Left lobe of liver (tissue), 2 donors: ENCODE data around the gene ARRB2. TPM values are rescaled to one million over a fixed set of nuclear protein-coding genes. Genes with fewer than 3 reads are reported as not detected.

ENCODE experiments used
- ATAC-seq: fragments of 200-7000 bp; cut with Tn5 transposase; one replicate; pipeline ENCODE4 v1.9.1; 2020; ENCODE audit warnings: mild to moderate bottlenecking, moderate library complexity
- DNase-seq: peaks from one replicate; pipeline ENCODE4 v3.0.0-alpha.2; 2020; ENCODE audit warnings: low spot score
- total RNA-seq: library from RNA; stranded (reverse); gene quantifications from one replicate; pipeline ENCODE4 v1.2.1, GENCODE V29; 2021
- donor health status: DM: no; HTN: no; CAD: no; lungs with moderate emphysema.
- donor health status: DM: no; HTN: yes; CAD: no.

Gene ARRB2
- total RNA-seq, 1 donor from 2014 or later = 26.2 TPM

DNA sequence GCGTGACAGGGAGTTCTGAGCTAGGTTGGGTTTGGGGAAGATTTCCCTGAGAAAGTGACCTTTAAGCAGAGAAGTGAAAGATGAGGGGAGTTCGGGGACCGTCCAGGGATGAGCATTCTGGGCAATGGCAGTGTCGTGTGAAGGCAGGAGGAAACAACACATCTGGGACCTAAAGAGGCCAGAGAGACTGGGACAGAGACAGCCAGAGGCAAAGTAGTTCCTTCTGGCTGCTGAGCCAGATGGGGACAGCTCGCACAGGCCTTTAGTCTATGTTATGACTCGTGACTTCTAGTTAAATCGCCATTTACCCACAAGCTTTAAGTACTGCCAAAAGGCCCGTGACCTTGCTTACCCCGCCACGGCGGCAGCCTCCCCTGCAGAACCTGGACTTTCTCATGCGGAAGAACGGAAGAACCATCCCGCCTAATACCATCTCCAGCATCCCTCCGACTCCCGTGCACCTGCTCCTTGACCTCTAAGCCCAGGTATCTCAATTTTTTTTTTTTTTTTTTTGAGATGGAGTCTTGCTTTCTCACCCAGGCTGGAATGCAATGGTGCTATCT is 12.3 kb downstream of the ARRB2 start:
- no peak for ATAC-seq
- no peak for DNase-seq

DNA sequence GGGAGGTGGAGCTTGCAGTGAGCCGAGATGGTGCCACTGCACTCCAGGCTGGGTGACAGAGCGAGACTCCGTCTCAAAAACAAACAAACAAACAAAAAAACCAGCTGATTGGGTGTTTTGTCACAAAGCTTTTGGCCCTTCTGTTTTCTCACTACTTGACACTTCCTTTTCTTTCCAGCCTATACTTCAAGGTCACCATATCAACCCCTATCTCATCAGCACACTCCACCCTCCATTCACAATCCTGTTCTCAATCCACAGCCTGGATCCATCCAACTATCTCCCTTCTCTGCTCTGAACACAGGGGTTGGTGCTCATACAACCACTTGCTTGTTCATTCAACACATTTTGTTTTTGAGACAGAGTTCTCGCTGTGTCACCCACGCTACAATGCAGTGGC is 14.2 kb downstream of the ARRB2 start:
- DNase-seq = no peak
- ATAC-seq = no peak

DNA sequence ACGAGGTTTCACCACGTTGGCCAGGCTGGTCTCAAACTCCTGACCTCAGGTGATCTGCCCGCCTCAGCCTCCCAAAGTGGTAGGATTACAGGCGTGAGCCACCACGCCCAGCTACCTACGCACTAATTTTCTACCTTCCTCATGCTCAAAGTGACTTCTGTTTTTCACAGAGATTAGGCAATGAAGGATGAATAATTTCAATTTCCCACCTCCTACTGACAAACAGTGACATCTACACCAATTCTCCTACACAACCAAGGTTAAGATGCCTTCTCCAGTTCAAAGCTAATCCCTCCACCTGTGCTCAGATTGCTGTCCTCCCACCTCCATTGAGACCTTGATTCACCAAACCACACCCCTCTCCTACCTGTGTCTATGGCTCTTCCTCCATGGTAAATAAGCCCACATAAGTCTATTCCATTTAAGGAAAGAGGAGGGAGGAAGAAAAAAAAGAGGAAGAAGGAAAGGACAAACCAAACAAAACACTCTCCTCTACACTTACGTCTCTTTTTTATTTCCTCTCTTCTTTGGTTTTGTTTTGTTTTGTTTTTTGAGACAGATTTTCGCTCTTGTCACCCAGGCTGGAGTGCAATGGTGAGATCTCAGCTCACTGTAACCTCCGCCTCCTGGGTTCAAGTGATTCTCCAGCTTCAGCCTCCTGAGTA is 15.3 kb downstream of the ARRB2 start:
- no peak for ATAC-seq
- DNase-seq = no peak

DNA sequence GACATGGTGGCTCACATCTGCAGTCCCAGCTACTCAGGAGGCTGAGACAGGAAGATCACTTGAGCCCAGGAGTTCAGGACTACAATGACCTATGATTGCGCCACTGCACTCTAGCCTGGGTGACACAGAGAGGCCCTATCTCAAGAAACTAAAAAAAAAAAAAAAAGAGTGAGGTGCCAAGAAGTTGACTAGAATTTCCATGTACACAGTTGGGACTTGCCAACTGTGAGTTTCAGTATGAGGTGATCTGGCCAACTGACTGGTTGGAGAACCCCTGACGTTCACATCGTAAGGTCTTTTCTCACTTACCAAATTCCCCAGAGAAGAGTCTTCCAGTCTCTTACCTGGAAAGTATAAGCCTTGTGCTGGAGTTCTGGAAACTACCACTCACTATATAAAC is 17.7 kb downstream of the ARRB2 start:
- ATAC-seq = no peak

DNA sequence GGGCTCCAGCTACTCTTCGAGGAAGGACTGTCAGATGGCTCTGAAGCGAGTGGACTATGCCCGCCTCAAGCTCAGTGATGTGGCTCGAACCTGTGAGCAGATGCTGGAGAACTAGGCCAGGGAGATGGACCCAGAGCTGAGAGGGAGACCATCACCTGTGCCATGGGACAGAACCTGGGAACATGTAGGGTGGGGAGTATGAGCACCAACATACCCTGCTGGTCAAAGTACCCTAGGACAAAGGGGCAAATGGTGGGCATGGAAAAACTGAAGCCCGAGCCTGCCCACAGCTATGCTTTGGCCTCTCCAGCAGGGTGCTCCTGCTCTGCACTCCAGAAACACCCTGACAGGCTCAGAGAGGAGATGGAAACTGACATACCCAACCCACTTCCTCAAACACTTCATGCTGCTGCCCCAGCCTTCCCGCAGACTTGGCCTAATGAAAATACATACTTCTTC is 22.7 kb downstream of the ARRB2 start:
- no peak for DNase-seq
- no peak for ATAC-seq

More for the DNA sequence above, 17.7 kb downstream of the ARRB2 start:
- DNase-seq = no peak

DNA sequence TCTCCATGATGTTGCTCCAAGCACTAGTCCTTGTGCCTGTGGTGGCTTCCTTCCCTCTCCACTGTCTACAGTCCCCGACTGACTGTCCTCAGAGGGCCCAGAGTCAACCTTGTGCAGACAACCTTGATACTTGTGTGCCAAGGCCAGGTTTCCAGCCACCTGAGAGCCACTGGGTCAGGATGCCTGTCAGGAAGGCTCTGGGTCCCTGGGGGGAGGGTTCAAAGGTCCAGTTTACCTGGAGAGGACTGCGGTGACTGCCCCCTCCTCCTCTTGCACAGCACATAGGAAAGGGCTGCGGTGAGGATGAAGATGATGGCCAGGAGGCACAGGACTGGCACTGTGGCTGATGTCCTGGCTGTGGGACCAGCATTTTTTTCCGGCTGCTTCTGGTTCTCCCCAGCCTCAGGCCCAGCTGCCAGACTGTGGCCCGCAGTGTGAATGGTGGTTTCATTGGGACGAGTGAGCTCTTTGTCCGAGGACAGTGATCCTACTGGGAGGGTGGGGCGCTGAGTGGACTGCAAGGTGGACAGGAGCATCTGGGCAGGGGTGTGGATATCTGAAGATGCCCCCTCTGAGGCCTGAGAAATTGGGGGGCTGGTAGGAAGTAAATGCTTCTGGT is 24.5 kb downstream of the ARRB2 start:
- no peak for DNase-seq
- no peak for ATAC-seq

DNA sequence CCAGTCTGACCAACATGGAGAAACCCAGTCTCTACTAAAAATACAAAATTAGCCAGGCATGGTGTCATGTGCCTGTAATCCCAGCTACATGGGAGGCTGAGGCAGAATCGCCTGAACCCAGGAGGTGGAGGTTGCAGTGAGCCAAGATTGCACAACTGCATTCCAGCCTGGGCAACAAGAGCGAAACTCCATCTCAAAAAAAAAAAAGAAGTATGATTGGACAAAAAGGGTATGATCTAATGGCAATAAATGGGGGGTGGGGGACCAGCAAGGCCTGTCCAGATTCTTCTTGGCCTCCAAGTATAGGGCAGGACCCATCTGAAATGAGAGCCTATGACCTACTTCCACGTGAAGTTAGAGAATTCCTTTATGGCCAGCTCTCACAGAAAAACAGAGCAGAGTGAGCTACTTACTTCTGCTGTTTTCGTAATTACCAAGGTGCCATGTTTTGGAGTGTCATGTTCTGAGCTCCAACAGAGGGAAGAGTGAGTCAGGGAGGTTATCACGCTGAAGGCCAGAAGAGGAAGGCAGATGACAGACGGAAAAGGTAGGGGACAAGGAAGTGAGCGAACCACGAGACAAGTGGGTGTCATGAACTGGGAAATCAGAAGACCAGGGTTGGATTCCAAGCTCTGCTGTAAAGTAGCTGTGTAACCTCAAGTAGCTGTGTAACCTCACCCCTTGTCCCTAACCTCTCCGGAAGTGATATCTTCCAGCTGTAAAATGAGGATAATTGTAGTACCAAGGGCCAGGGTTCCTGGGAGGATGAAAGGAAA is 25.6 kb downstream of the ARRB2 start:
- DNase-seq = peak; percentile 69
- ATAC-seq = no peak

DNA sequence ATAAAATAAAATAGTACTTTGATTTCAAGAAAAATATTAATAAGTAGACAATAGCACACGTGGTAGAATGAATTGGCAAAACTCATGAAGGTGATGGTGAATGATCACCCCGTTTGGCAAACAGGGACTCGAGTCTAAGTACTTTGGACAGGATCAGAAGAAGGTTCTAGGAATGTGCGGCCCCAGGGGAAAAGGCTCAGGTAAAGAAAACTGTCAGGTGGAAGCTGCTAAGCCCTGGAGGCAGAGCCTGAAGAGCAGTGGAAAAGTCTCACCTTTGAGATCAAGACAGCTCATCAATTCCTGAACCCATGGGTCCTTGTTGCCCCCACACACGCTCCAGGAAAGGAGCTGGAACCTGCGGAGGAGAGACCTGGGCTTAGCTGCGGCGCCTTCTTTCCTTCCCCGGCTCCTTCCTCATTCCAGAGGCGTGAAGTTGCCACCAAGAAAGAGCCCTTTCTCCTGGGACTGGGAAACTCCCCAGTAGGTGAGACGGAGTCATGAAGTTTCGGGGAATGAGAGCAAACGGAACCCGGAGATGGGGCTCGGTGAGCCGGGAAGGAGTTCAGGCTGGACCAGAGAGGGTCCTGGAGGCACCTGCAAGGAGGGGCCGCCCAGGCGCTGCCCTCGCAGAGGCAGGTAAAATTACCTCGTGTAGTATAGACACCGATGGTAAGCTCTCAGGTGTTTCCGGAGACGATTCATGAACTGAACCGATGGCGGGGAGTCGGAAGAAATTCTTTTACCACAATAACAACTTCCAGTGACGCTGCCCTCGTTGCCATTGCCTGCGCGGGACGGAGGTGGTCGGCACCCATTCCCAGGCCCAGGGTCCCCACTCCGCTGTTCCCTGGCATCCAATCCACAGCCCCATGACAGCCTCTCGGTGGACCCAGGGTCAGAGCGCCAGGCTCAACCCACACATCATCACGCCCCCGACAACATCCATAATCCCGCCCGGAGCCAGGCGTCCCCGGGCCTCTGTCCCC is 28.0 kb downstream of the ARRB2 start:
- ATAC-seq (no peak), DNase-seq (no peak)

DNA sequence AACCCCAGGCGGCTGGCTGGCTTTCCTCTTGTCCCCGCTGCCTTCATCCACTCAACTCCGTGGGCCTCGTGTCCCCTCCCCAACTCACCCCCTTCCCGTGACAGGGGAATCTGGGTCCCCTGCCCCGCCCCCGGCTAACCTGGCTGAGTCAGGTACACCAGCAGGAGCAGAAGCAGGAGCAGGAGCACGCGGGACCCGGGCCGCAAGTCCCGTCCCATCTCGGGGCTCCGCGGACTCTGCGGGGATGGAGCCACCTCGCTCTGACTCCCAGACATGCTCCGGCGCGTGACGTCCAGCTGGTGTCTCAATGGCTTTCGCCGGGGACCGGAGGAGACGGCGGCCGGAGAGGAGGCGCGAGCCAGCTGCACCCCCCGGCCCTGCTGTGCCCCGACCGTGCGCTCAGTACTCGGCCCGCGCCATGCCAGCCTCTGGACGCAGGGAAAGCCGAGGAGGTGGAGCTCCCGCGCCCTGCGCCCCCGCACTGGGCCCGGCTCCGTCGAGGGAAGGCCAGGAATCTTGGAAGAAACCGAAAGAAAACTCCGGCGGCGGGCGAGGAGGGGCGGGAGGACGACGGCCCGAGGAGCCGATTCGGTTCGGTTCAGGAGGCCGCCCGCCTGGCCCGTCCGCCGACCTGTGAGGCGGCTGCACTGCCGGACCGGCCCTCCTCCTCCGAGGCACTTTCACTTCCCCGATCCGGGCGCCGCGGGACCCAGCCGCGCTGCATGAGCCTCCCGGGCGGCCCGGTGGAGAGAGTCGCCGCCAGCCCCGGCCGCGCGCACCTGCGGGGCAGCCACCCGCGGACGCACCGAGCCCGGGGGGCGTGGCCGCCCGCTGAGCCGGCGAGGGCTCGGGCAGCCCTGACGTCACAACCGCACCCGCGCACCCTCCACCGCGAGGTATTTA is 28.9 kb downstream of the ARRB2 start, which contains the start of the genes CXCL16 and ZMYND15:
TSS of gene CXCL16 (minus strand) at position 807 of the 903 bp plus-strand sequence. CDS start at position 218, 589 bp downstream.
TSS of gene ZMYND15 (plus strand) at position 712 of the 903 bp plus-strand sequence. CDS start 716 bp downstream, outside the sequence.
- DNase-seq = peak; percentile 72

DNA sequence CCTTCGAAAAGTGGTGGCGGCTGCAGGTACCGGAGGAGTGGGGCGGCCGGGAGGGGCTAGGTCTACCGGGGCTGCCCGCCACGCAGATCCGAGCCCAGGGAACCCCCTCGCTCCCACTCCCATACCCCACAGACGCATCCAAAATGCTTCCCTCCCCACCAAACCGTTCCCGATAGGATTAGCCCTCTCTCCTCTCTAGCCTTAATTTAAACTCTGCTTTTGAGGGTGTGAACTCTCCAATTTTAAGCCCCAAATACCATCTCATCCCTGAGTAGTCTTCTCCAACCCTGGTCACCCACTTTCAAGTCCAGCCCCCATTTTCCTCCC is 29.6 kb downstream of the ARRB2 start:
- ATAC-seq = no peak

More for the DNA sequence above, 28.9 kb downstream of the ARRB2 start, which contains the start of the genes CXCL16 and ZMYND15:
- peak; percentile 81 for ATAC-seq

DNA sequence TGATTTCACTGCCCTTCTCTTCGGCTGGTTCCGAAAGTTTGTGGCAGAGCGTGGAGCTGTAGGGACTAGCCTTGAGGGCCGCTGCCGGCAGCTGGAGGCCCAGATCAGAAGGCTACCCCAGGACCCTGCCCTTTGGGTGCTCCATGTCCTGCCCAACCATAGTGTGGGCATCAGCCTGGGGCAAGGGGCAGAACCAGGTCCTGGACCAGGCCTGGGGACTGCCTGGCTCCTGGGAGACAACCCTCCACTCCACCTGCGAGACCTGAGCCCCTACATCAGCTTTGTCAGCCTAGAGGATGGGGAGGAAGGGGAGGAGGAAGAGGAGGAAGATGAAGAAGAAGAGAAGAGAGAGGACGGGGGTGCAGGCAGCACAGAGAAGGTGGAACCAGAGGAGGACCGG is 30.2 kb downstream of the ARRB2 start:
- ATAC-seq (no peak), DNase-seq (no peak)

More for the DNA sequence above, 29.6 kb downstream of the ARRB2 start:
- DNase-seq = no peak

DNA sequence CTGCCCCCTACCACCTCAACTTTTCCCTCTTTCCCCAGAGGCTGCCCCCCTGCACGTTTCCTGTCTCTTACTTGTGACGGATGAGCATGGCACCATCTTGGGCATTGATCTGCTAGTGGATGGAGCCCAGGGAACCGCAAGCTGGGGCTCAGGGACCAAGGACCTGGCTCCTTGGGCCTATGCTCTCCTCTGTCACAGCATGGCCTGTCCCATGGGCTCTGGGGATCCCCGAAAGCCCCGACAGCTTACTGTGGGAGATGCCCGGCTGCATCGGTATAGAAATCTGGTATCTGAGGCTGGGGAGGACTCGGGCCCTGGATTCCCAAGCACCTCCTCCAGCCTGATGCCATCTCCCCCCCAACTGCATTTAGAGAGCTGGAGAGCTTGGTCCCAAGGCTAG is 31.1 kb downstream of the ARRB2 start:
- ATAC-seq = no peak
- no peak for DNase-seq

DNA sequence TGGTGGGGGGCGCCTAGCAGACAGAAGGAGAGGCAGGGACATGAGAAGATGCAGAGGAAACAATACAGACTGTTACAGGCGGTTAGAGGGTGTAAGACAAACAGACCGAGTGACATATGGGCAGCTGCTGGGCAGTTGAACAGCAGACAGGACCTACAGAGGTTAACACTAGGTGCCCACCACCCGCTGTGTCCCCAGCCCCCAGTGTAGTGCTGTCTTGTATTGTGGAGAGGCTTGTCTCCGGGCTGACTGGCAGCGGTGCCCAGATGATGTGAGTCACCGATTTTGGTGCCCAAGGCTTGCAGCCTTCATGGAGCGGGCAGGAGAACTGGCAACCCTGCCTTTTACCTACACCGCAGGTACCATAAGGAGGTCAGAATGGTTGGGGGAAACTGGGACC is 31.7 kb downstream of the ARRB2 start:
- no peak for DNase-seq
- no peak for ATAC-seq

DNA sequence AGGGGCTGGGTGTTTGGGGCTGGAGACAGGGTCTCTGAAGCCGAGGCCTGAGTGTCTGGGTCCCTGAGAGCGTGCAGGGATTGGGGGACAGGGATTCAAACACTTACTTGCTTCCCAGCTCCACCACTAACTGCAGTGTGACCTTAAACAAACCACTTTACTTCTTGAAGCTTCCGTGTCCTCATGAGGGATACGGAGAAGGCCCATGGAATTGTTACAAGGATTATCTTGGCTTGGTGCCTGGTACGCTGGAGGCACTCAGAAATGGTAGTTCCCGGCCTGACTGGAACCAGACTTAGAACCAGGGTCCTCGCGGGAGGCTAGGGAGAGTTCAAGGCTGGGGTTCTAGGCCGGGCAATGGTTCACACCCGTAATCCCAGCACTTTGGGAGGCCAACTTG is 32.2 kb downstream of the ARRB2 start:
- no peak for DNase-seq
- ATAC-seq = no peak

DNA sequence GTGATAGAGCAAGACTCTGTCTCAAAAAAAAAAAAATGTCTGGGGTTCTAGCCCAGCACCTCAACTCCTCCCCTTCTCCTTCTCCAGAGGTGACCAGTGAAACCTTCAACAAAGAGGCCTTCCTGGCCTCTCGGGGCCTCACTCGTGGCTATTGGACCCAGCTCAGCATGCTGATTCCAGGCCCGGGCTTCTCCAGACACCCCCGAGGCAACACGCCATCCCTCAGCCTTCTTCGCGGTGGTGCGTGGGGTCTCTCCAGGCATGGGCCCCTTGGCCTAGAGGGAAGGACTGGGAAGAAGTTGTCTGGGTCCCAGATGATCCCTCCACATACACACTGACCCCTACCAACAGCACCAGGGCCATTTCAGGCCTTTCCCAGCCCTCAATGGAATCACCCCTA is 32.8 kb downstream of the ARRB2 start:
- no peak for DNase-seq
- no peak for ATAC-seq

DNA sequence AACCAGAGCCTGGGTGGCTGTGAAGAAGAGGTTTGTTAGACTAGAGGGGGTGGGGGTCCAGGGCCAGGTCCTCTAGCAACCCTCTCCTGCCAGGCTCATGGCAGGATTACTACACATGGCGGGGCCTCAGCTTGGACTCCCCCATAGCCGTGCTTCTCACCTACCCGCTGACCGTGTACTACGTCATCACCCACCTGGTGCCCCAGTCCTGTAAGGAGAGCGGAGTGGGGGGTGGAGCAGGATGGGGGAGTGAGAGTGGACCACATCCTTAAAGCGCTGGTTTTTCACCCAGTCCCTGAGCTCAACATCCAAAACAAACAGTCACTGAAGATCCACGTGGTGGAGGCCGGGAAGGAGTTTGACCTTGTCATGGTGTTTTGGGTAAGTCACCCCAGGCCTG is 33.5 kb downstream of the ARRB2 start:
- no peak for ATAC-seq
- no peak for DNase-seq

DNA sequence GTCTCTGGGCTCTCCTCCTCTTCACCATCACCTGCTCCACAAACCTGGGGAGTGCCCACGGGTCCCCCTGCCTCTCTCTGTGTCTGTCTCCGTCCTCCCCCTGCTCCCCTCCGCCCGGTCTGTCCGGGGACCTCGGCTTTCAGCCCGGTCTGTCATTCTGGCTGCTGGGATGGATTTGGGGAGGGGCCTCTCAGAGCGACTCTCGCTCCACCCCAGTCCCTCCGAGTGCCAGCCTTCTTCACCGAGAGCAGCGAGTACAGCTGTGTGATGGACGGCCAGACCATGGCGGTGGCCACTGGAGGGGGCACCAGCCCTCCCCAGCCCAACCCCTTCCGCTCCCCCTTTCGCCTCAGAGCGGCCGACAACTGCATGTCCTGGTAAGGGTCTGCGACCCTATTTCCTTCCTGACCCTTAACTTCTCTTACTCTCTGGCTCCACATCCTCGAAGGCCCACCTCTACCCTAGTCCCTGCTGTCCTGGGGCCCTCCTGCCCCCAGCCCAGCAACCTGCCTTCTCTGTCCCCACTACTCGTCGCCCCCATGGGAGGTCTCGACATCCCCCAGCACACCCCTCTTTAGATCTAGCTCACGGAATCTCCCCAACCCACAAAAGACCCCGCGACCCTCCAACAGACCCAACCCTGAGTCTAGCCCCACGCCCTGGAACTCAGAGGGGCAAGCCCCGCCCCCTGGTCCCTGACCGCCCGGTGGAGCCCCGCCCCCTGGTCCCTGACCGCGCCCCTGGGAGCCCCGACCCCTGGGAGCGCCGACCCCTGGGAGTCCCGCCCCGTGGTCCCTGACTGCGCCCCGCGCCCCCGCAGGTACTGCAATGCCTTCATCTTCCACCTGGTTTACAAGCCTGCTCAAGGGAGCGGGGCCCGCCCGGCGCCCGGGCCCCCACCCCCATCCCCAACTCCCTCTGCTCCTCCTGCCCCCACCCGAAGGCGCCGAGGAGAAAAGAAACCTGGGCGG is 34.9 kb downstream of the ARRB2 start:
- ATAC-seq (no peak), DNase-seq (no peak)

DNA sequence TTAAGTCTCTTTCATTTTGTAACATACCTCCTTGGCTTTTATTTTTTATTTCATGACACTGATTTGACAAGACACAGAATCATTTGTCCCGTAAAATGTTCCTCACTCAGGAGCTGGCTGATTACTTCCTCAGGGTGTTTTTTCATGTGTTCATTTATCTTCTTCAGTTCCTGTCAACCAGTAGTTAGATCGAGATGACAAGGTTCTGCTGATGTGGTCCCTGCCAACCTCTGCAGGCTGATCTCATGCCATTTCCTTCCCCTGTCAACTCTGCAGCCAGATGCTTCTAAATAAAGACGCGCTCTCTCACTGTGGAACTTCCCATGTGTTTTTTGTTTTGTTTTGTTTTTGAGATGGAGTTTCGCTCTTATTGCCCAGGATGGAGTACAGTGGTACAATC is 37.4 kb downstream of the ARRB2 start:
- no peak for DNase-seq
- ATAC-seq = peak; percentile 59
